Transverse colon (tissue), 4 donors: ENCODE results near the gene NPTN.

Source experiments
- CTCF ChIP-seq, 5 experiments: fragments of 200-600 bp in 3 of 5; fragments of 450-650 bp in 2 of 5; sonication (generic) in 3 of 5; IDR thresholded peaks; 1 replicate in 2 of 5; 2 replicates in 3 of 5; pipeline ENCODE4 v1.5.1; 2016 to 2017; ENCODE audit warnings: antibody characterized with exemption in 5 of 5, inconsistent platforms in 3 of 5, mild to moderate bottlenecking in 2 of 5, moderate library complexity in 1 of 5
- POLR2A ChIP-seq: fragments of 450-650 bp; IDR thresholded peaks from one replicate; pipeline ENCODE4 v1.6.1; 2016; ENCODE audit warnings: antibody characterized with exemption, mild to moderate bottlenecking, moderate library complexity
- POLR2AphosphoS5 ChIP-seq, 3 donors: sonication (generic); formaldehyde crosslinking; IDR thresholded peaks; one replicate each; pipeline ENCODE4 v1.6.1; 2016; ENCODE audit warnings: antibody characterized with exemption in 3 of 3

GRCh38 chr15:73573037-73573436 is 60.2 kb downstream of the NPTN start:
- TF ChIP-seq CTCF (IDR thresholded peaks at IDR 0.05), result no peak
- TF ChIP-seq POLR2AphosphoS5 (IDR thresholded peaks at IDR 0.05), result no peak
- no peak for TF ChIP-seq POLR2A
